Astrocyte (in vitro differentiated cells and primary cell): ENCODE data around the gene NARS2. TPM values are rescaled to one million over a fixed set of nuclear protein-coding genes. Genes with fewer than 3 reads are reported as not detected.

ENCODE experiments used
- DNase-seq: peaks from one replicate; pipeline ENCODE4 v3.0.0-alpha.2; 2010; ENCODE audit warnings: low read depth
- FAIRE-seq: peaks from 2 replicates; lab custom pipeline; 2011; peaks lifted over from hg19 to GRCh38; lab: Jason Lieb, UNC
- H2AFZ ChIP-seq: 2 replicates; pipeline ENCODE4 v1.6.0; 2012; ENCODE audit warnings: low read depth, low read length, inconsistent platforms
- H3K27ac ChIP-seq: 2 replicates; pipeline ENCODE4 v1.5.1; 2011; ENCODE audit warnings: low read depth, low read length, inconsistent platforms
- H3K27me3 ChIP-seq: 2 replicates; pipeline ENCODE4 v1.6.0; 2011; ENCODE audit warnings: low read length, inconsistent platforms; ENCODE audit not compliant: insufficient read depth
- H3K36me3 ChIP-seq: 2 replicates; pipeline ENCODE4 v1.5.1; 2011; ENCODE audit warnings: low read length, inconsistent platforms; ENCODE audit not compliant: insufficient read depth
- H3K4me1 ChIP-seq: 2 replicates; pipeline ENCODE4 v1.5.1; 2011; ENCODE audit warnings: low read length, inconsistent platforms; ENCODE audit not compliant: insufficient read depth
- H3K4me2 ChIP-seq: 2 replicates; pipeline ENCODE4 v1.6.0; 2012; ENCODE audit warnings: low read length, inconsistent platforms
- H3K4me3 ChIP-seq: 2 replicates; pipeline ENCODE4 v1.5.1; 2011; ENCODE audit warnings: low read depth, mild to moderate bottlenecking, low read length, inconsistent platforms; ENCODE audit not compliant: insufficient read depth
- H3K79me2 ChIP-seq: 2 replicates; pipeline ENCODE4 v1.6.0; 2012; ENCODE audit warnings: mild to moderate bottlenecking, low read length, inconsistent platforms; ENCODE audit not compliant: insufficient read depth
- H3K9ac ChIP-seq: 2 replicates; pipeline ENCODE4 v1.6.0; 2012; ENCODE audit warnings: mild to moderate bottlenecking, low read length, inconsistent platforms
- H3K9me3 ChIP-seq: 2 replicates; pipeline ENCODE4 v1.5.1; 2012; ENCODE audit warnings: low read depth, mild to moderate bottlenecking, low read length, inconsistent platforms; ENCODE audit not compliant: insufficient read depth
- H4K20me1 ChIP-seq: 2 replicates; pipeline ENCODE4 v1.6.0; 2012; ENCODE audit warnings: low read length, inconsistent platforms; ENCODE audit not compliant: insufficient read depth
- H3K27ac Mint-ChIP-seq: one replicate; pipeline ENCODE4 v1.8.0; 2021; ENCODE audit warnings: mild to moderate bottlenecking, mixed read lengths; ENCODE audit not compliant: unreplicated experiment
- H3K27me3 Mint-ChIP-seq: one replicate; pipeline ENCODE4 v1.8.0; 2021; ENCODE audit warnings: low read depth, mixed read lengths; ENCODE audit not compliant: unreplicated experiment
- H3K36me3 Mint-ChIP-seq: one replicate; pipeline ENCODE4 v1.8.0; 2021; ENCODE audit warnings: low read depth, mixed read lengths; ENCODE audit not compliant: unreplicated experiment
- H3K4me1 Mint-ChIP-seq: one replicate; pipeline ENCODE4 v1.8.0; 2021; ENCODE audit warnings: low read depth, mixed read lengths; ENCODE audit not compliant: unreplicated experiment
- H3K4me3 Mint-ChIP-seq: one replicate; pipeline ENCODE4 v1.8.0; 2021; ENCODE audit warnings: mild to moderate bottlenecking, moderate library complexity, mixed read lengths; ENCODE audit not compliant: unreplicated experiment
- H3K9me3 Mint-ChIP-seq: one replicate; pipeline ENCODE4 v1.8.0; 2021; ENCODE audit warnings: mild to moderate bottlenecking, mixed read lengths; ENCODE audit not compliant: unreplicated experiment
- EZH2 ChIP-seq: IDR thresholded peaks from 2 replicates; pipeline ENCODE4 v1.6.1; 2012; ENCODE audit warnings: mild to moderate bottlenecking, low read length, inconsistent platforms; ENCODE audit not compliant: insufficient read depth
- total RNA-seq: library from RNA; stranded (reverse); gene quantifications from 2 replicates; pipeline ENCODE4 v1.2.1, GENCODE V29; 2021
- TF ChIP-seq, protein P1 (sequence below): IDR thresholded peaks from 2 replicates; pipeline ENCODE4 v1.5.1; 2011; ENCODE audit warnings: low read depth, mild to moderate bottlenecking, inconsistent platforms, low read length, moderate library complexity; ENCODE audit not compliant: insufficient read depth

The NARS2 gene
- total RNA-seq, 1 donor from 2014 or later = 10.1 TPM

DNA sequence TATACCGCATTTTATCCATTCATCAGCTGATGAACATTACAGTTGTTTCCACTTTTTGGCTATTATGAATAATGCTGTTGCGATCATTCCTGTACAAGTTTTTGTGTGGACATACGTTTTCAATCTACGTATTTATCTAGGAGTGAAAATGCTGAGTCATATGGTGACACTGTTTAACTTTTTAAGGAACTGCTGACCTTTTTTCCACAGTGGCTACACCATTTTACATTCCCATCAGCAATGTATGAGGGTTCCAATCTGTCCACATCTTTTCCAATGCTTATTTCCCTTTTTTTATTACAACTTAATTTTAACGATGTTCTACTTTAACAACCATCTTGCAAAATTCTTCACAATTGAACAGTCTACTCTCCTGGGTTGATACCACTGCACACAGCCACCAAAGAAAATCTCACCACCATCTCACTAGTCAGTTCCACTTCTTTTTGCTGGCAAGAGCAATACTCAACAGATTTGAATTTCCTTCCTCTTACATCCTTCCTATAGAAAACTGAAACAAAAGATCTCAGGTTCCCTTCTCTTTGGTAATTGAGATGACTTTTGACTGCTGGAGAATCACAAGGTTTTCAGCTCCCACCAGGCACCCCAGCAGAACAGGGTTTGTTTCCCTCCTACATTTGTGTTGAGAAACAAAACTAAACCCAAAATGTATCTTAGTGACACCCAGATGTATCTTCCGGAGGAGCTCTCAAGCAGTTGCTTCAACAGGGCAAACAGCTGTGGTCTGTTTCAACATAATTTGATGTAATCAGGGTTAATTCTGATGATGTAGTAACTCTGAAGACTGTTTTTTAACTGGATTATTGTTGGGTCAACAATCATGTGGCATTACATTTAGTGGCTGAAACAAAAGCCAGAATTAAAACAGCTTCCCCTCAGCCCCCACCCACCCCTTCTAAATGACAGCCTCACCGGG, 150.1 kb downstream of the NARS2 start:
- H2AFZ ChIP-seq = no peak overlapping the region
- FAIRE-seq (no peak), DNase-seq (peak; percentile 42)
- H3K4me2 ChIP-seq = no peak overlapping the region
- no peaks in the 10 kb centered on the region for H3K9me3 ChIP-seq
- no peak overlapping the region for H3K4me3 ChIP-seq
- H3K9ac ChIP-seq = no peak overlapping the region
- no peaks in the 10 kb centered on the region for H3K27me3 ChIP-seq
- H3K27ac Mint-ChIP-seq = peak overlapping the region; percentile 34
- H4K20me1 ChIP-seq = no peaks in the 10 kb centered on the region
- H3K36me3 ChIP-seq = no peaks in the 10 kb centered on the region
- no peaks in the 10 kb centered on the region for H3K27me3 Mint-ChIP-seq
- peaks cover 14% of the 10 kb centered on the region for H3K4me1 ChIP-seq
- no peak for TF ChIP-seq EZH2
- TF ChIP-seq, protein P1, sequence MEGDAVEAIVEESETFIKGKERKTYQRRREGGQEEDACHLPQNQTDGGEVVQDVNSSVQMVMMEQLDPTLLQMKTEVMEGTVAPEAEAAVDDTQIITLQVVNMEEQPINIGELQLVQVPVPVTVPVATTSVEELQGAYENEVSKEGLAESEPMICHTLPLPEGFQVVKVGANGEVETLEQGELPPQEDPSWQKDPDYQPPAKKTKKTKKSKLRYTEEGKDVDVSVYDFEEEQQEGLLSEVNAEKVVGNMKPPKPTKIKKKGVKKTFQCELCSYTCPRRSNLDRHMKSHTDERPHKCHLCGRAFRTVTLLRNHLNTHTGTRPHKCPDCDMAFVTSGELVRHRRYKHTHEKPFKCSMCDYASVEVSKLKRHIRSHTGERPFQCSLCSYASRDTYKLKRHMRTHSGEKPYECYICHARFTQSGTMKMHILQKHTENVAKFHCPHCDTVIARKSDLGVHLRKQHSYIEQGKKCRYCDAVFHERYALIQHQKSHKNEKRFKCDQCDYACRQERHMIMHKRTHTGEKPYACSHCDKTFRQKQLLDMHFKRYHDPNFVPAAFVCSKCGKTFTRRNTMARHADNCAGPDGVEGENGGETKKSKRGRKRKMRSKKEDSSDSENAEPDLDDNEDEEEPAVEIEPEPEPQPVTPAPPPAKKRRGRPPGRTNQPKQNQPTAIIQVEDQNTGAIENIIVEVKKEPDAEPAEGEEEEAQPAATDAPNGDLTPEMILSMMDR = no peak
- H3K27ac ChIP-seq = no peak overlapping the region
- no peaks in the 10 kb centered on the region for H3K36me3 Mint-ChIP-seq
- no peak overlapping the region for H3K4me3 Mint-ChIP-seq
- H3K4me1 Mint-ChIP-seq = peaks cover 16% of the 10 kb centered on the region
- H3K9me3 Mint-ChIP-seq = no peaks in the 10 kb centered on the region
- H3K79me2 ChIP-seq = no peaks in the 10 kb centered on the region

DNA sequence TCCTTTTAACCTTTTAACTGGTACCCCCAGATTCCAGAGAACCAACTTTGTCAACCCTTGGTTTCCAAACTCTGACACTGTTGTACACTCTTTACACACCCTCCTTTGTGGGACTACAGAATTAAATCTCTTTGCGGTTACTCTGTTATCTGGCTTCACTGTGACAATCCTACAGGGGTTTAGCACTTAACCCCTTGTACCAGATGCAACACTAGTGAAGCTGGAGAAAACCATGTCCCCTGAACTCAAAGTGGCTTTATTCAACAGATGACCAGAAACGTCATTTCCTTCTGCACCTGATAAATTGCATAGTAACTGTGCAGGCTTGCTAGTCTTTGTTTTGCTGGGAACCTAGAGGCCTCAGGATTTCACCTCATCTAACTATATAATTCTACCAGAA, 151.4 kb downstream of the NARS2 start:
- Histone ChIP-seq H3K79me2 (no peaks in the 10 kb centered on the region), H3K4me3 (no peak overlapping the region), H3K9ac (no peak overlapping the region), H3K4me1 (peaks cover 26% of the 10 kb centered on the region), H2AFZ (no peak overlapping the region), H3K9me3 (no peaks in the 10 kb centered on the region), H3K4me2 (no peak overlapping the region), H3K36me3 (no peaks in the 10 kb centered on the region), H3K27me3 (no peaks in the 10 kb centered on the region), H4K20me1 (no peaks in the 10 kb centered on the region), H3K27ac (no peak overlapping the region)
- Mint-ChIP-seq H3K4me1 (peaks cover 26% of the 10 kb centered on the region), H3K36me3 (no peaks in the 10 kb centered on the region), H3K4me3 (no peak overlapping the region), H3K9me3 (no peaks in the 10 kb centered on the region), H3K27ac (no peak overlapping the region), H3K27me3 (no peaks in the 10 kb centered on the region)
- FAIRE-seq = no peak
- DNase-seq = no peak
- TF ChIP-seq, protein P1 = no peak
- no peak for TF ChIP-seq EZH2

DNA sequence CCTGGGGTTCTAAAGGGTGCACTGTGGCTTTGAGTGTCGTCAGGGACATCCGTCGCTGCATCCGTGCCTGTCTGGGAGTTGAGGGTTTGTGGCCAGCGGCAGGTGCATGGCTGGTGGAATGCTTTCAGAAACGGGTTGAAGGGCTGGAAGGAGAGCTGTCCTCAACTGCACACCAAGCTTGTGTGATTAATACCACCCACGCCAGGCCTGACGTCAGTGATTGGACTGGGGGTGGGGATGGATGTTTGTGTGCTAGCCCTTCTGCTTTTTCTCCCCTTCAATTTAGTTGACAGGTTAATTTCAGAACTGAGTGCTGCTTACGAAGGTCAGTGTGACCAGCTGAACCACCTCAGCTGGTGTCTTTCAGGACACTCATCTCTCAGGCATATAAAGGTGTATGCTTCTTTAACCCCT, 153.9 kb downstream of the NARS2 start:
- Mint-ChIP-seq H3K4me1 (peaks cover 26% of the 10 kb centered on the region), H3K27ac (no peak overlapping the region), H3K9me3 (no peaks in the 10 kb centered on the region), H3K36me3 (no peaks in the 10 kb centered on the region), H3K27me3 (no peaks in the 10 kb centered on the region), H3K4me3 (no peak overlapping the region)
- Histone ChIP-seq H4K20me1 (no peaks in the 10 kb centered on the region), H3K79me2 (no peaks in the 10 kb centered on the region), H3K9me3 (no peaks in the 10 kb centered on the region), H3K27ac (peak overlapping the region; percentile 64), H2AFZ (peak overlapping the region; percentile 13), H3K36me3 (no peaks in the 10 kb centered on the region), H3K4me3 (no peak overlapping the region), H3K4me2 (peak overlapping the region; percentile 89), H3K9ac (no peak overlapping the region), H3K27me3 (no peaks in the 10 kb centered on the region), H3K4me1 (peaks cover 35% of the 10 kb centered on the region)
- FAIRE-seq = no peak
- DNase-seq = peak; percentile 86
- TF ChIP-seq, protein P1 = no peak
- no peak for TF ChIP-seq EZH2
